ENCODE measurements around the gene SLC23A2.
A peak's percentile ranks its signal among the peaks of the same experiment; 100 is the strongest.

SLC23A2 gene

DNA sequence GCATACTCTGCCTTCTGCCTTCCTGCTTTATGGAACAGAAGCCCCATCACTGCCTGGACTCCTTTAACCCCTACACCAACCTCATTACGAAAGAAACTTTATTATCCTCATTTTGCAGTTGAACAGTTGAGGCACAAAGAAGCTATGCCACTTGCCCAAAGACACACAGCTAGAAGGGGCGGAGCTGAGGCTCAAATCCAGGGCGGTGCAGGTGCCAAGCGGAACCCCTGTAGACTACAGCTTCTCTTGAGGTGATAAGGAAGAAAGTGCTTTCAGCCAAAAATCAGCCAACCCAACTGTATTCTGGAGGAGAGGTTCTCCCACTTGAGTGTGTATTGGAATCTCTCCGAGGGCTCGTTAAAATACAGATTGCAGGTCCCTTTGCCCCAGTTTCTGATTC, 189.1 kb downstream of the SLC23A2 start:
- TF ChIP-seq POLR2AphosphoS5 (IDR thresholded peaks at IDR 0.05; ENCODE audit: low read depth, low read length), result no peak
- DNase-seq (ENCODE audit: insufficient read length), result no peak
- FAIRE-seq, result peak; percentile 14

DNA sequence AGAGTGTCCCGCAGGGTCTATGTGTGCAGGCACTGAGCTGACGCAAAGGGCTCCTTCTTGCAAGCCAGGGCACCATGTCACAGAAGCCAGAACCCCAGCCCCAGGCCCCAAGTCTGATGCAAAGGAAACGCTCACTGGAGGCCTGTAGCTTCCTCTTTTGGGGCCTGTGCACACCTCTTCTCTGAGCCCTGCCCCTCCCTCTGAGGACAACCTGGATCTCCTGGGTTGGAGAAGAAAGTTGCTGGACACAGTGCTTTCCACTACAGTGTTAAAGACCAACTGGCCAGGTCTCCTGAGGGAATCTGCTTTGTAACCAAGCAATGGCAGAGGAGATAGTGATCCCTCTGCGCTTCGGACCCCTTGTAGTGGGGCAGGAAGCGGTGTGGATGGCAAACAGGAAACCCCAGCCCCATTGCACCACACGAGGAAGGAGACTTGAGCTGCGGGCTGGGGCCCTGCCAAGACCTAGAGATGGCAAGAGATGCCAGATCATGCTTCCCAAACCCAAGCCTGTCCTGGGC, 189.6 kb downstream of the SLC23A2 start:
- FAIRE-seq (peak; percentile 88), DNase-seq (ENCODE audit: insufficient read length) (no peak)
- no peak for TF ChIP-seq POLR2AphosphoS5 (IDR thresholded peaks at IDR 0.05; ENCODE audit: low read depth, low read length)
- no peak for TF ChIP-seq TAF1 (IDR thresholded peaks at IDR 0.05; ENCODE audit: borderline replicate concordance, low read depth, low read length)
- TF ChIP-seq POLR2A (IDR thresholded peaks at IDR 0.05; ENCODE audit: low read depth, low read length), result peak; percentile 45; the same call in 1 of the 2 replicates

DNA sequence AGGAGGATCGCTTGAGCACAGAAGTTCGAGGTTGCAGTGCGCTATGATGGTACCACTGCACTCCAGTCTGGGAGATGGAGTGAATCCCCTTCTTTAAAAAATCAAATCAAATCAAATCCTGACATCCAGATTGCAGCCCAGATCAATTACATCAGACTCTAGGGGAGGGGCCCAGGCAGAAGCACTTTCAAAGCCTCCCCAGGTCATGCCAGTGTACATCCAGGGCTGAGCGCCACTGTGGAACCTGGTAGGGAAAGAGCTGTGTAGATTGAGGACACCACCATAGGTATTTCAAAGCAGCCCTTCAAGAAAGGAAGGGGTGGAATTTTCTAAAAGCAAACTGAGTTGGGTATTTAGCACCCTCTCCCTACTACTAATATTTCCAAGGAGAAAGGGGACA, 190.1 kb downstream of the SLC23A2 start:
- TF ChIP-seq TAF1 (IDR thresholded peaks at IDR 0.05; ENCODE audit: borderline replicate concordance, low read depth, low read length), result no peak
- TF ChIP-seq POLR2A (IDR thresholded peaks at IDR 0.05; ENCODE audit: low read depth, low read length), result no peak
- TF ChIP-seq POLR2AphosphoS5 (IDR thresholded peaks at IDR 0.05; ENCODE audit: low read depth, low read length), result no peak
- DNase-seq (ENCODE audit: insufficient read length) (no peak), FAIRE-seq (no peak)

DNA sequence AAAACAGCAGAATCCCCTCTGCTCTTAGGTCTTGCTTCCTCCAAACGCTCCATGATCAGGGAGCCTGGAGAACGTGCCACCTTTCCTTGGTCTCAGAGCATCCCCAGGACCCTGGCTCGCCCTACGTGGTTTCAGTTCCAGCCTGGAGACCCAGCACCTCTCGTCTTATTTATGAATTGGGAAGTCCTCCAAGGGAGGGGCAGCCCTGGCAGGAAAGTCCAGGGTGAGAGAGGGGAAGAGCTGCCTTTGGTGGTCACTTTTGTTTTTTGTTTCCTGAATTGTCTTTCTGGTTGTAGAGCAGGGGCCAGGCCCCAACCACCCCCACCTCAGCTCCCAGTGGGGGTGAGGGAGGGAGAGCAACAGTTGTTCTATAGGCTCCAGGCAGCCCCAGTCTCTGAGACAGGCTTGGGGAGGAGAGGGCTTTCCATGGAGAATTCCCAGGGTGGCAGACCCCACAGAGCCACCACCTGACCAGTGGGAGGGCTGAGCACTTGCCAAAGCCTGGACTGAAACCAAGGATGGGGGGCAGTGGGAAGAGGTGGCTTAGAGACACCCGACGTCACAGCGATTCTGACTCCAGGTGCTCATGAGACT, 190.8 kb downstream of the SLC23A2 start:
- FAIRE-seq (no peak), DNase-seq (ENCODE audit: insufficient read length) (no peak)
- TF ChIP-seq TAF1 (IDR thresholded peaks at IDR 0.05; ENCODE audit: borderline replicate concordance, low read depth, low read length) (no peak), POLR2A (IDR thresholded peaks at IDR 0.05; ENCODE audit: low read depth, low read length) (no peak), POLR2AphosphoS5 (IDR thresholded peaks at IDR 0.05; ENCODE audit: low read depth, low read length) (no peak)

DNA sequence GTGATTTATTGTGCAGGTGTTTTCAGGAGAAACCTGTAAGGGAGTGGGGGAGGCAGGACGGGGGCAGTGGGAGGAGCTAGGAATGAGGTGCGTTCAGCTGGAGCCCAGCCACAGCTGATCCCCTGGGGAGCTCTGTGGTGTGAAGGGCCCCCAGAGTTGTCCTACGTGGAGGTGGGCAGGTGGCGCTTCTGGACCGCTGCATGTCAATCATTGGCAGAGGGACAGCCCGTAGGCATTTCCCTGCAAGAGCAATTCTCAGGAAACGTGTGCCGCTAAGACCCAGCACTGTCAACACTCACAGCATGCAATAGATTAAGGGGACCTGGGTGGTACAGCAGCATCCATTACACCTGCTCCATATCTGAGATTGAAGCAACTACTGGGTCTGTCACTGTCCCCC, 191.6 kb downstream of the SLC23A2 start:
- TF ChIP-seq TAF1 (IDR thresholded peaks at IDR 0.05; ENCODE audit: borderline replicate concordance, low read depth, low read length) (no peak), POLR2A (IDR thresholded peaks at IDR 0.05; ENCODE audit: low read depth, low read length) (no peak), POLR2AphosphoS5 (IDR thresholded peaks at IDR 0.05; ENCODE audit: low read depth, low read length) (no peak)
- FAIRE-seq (peak; percentile 89), DNase-seq (ENCODE audit: insufficient read length) (no peak)

DNA sequence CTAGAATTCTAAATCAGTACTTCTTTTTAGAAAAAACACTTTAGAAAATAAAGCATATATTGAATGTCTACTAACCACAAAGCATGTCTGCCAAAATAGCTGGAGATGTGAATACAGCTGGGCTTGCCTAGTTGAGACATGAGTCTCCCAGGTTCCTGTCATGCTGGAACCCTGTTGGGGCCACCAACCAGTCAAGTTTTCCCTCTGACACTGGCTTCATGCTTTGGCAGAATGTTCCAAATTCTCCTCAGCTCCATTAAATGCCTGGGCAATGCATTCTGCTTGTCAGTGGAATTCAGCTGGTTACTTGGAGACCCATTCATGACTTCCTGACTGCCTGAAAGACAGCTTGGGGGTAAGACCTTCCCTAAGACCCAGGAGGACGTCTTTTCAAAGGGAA, 192.4 kb downstream of the SLC23A2 start:
- FAIRE-seq (peak; percentile 46), DNase-seq (ENCODE audit: insufficient read length) (no peak)
- TF ChIP-seq POLR2AphosphoS5 (IDR thresholded peaks at IDR 0.05; ENCODE audit: low read depth, low read length) (no peak), POLR2A (IDR thresholded peaks at IDR 0.05; ENCODE audit: low read depth, low read length) (no peak), TAF1 (IDR thresholded peaks at IDR 0.05; ENCODE audit: borderline replicate concordance, low read depth, low read length) (no peak)

DNA sequence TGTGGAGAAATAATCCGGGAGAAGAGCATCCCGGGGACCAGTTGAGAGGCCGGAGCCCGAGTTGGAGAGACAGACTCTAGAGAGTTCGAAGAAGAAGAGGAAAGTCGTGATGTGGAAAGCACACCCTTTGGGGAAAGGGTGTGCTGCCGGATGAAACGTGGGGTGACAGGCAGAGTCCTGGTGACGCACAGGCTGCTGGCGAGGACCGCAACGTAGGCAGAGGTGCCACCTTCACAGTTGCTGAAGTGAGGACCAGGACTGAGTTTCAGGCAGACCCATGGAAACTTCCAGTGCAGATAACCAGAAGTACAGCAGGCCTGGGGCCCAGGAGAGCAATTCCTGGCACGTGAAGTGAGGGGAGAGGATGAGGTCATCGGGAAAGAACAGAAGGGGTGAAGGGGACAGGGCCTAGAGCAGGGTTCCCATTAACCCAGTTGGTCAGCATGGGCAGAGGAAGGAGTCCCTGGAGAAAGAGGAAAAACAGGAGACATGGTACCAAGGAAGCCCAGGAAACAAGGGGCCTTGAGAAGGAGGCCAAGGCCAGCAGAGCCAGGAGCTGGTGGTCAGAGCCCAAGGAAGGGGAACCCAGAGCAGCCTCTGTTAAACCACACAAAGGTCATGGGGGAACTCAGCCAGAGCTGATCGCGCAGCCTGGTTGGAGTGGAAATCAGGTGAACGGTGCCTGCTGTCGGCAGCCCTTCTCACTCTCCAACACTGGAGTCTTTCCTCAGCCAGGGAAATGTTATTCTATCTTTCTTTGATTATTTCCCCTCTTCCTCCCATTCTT, 195.5 kb downstream of the SLC23A2 start:
- TF ChIP-seq TAF1 (IDR thresholded peaks at IDR 0.05; ENCODE audit: borderline replicate concordance, low read depth, low read length), result no peak
- no peak for TF ChIP-seq POLR2A (IDR thresholded peaks at IDR 0.05; ENCODE audit: low read depth, low read length)
- no peak for TF ChIP-seq POLR2AphosphoS5 (IDR thresholded peaks at IDR 0.05; ENCODE audit: low read depth, low read length)
- FAIRE-seq, result no peak
- no peak for DNase-seq (ENCODE audit: insufficient read length)

DNA sequence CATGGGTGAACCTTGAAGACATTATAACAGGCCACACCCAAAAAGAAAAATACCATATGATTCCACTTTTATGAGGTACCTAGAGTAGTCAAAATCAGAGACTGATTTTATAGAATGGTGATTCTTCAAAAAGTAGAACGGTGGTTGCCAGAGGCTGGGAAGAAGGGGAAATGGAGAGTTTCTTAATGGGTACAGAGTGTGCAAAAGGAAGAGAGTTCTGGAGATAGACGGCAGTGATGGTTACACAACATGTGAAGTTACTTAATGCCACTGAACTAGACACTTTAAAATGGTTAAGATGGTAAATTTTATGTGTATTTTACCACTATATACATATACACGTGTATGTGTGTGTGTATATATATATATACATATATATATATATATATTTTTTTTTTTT, 198.8 kb downstream of the SLC23A2 start:
- no peak for DNase-seq (ENCODE audit: insufficient read length)
- TF ChIP-seq POLR2AphosphoS5 (IDR thresholded peaks at IDR 0.05; ENCODE audit: low read depth, low read length), result no peak
- no peak for TF ChIP-seq POLR2A (IDR thresholded peaks at IDR 0.05; ENCODE audit: low read depth, low read length)
- TF ChIP-seq TAF1 (IDR thresholded peaks at IDR 0.05; ENCODE audit: borderline replicate concordance, low read depth, low read length), result no peak
- no peak for FAIRE-seq

All from GM12892 (cell line).